Panc1 (cell line): ENCODE measurements around the gene SMPD4. TPM values are rescaled to one million over a fixed set of nuclear protein-coding genes. Genes with fewer than 3 reads are reported as not detected.
A peak's percentile ranks its signal among the peaks of the same experiment; 100 is the strongest.
"Not testable (repeated sequence)": the region's sequence is repeated elsewhere in the genome, so short reads cannot be mapped to it uniquely, and the experiment has no call there.

Source experiments
- ATAC-seq: fragments of 200-7000 bp; cut with Tn5 transposase; 2 replicates; pipeline ENCODE4 v1.9.1; 2020; ENCODE audit warnings: mild to moderate bottlenecking, moderate library complexity
- Bru-seq: library from RNA; stranded (reverse); fragments of 400-500 nt; gene quantifications from one replicate; lab custom pipeline; 2021; lab: Mats Ljungman, UMichigan
- BruChase-seq, 2 experiments: library from RNA; stranded (reverse); fragments of 400-500 nt; gene quantifications; one replicate each; lab custom pipeline; 2021; lab: Mats Ljungman, UMichigan
- BruUV-seq: library from RNA; stranded (reverse); fragments of 400-500 nt; replicated peaks from 2 replicates; lab custom pipeline; 2021; lab: Mats Ljungman, UMichigan
- CTCF ChIA-PET: fragments of 300-600 bp; sonication (Branson Sonifier 250); formaldehyde crosslinking; loops from one replicate; lab custom pipeline; 2022; ENCODE audit warnings: antibody characterized with exemption; lab: Charles Lee
- POLR2A ChIA-PET: fragments of 300-600 bp; sonication (Branson Sonifier 250); formaldehyde crosslinking; loops from one replicate; lab custom pipeline; 2022; ENCODE audit warnings: antibody characterized with exemption; lab: Charles Lee
- DNase-seq: peaks from one replicate; pipeline ENCODE4 v3.0.0-alpha.2; 2010; ENCODE audit warnings: low read depth, low spot score
- H3K27ac ChIP-seq: 2 replicates; pipeline ENCODE4 v1.5.1; 2011; ENCODE audit warnings: mild to moderate bottlenecking, low read length, inconsistent platforms
- H3K27me3 ChIP-seq: fragments of 200-500 bp; sonication (Bioruptor generic); 2 replicates; pipeline ENCODE4 v1.6.0; 2014; ENCODE audit warnings: low read length, inconsistent platforms; ENCODE audit not compliant: control insufficient read depth, insufficient read depth
- H3K36me3 ChIP-seq: fragments of 200-500 bp; sonication (Bioruptor generic); 2 replicates; pipeline ENCODE4 v1.5.1; 2014; ENCODE audit warnings: inconsistent platforms, mild to moderate bottlenecking, low read length, moderate library complexity; ENCODE audit not compliant: control insufficient read depth, insufficient read depth
- H3K4me1 ChIP-seq: 2 replicates; pipeline ENCODE4 v1.5.1; 2011; ENCODE audit warnings: inconsistent platforms, mild to moderate bottlenecking, low read length, moderate library complexity; ENCODE audit not compliant: control insufficient read depth, insufficient read depth
- H3K4me3 ChIP-seq, 2 experiments: 2 replicates each; pipeline ENCODE4 v1.5.1; 2011 to 2012; ENCODE audit warnings: low read depth in 2 of 2, low read length in 2 of 2, mild to moderate bottlenecking in 2 of 2, inconsistent platforms in 1 of 2, moderate library complexity in 1 of 2
- H3K9me3 ChIP-seq: fragments of 200-500 bp; sonication (Bioruptor generic); 2 replicates; pipeline ENCODE4 v1.5.1; 2014; ENCODE audit warnings: low read depth, mild to moderate bottlenecking, inconsistent platforms, low read length, moderate library complexity; ENCODE audit not compliant: control insufficient read depth, insufficient read depth
- CTCF ChIP-seq: fragments of 450-650 bp; IDR thresholded peaks from 2 replicates; pipeline ENCODE4 v1.5.1; 2017; ENCODE audit warnings: mild to moderate bottlenecking
- POLR2AphosphoS5 ChIP-seq: IDR thresholded peaks from 2 replicates; pipeline ENCODE4 v1.6.1; 2012; ENCODE audit warnings: mild to moderate bottlenecking, low read depth, low read length, moderate library complexity
- SIN3A ChIP-seq: IDR thresholded peaks from 2 replicates; pipeline ENCODE4 v1.6.1; 2012; ENCODE audit warnings: low read depth, mild to moderate bottlenecking, low read length, moderate library complexity, borderline replicate concordance; ENCODE audit not compliant: insufficient read depth
- TCF7L2 ChIP-seq: IDR thresholded peaks from 2 replicates; pipeline ENCODE4 v1.6.1; 2011; ENCODE audit warnings: mild to moderate bottlenecking, low read depth, low read length, inconsistent platforms
- in situ Hi-C: cut with HindIII; loops from 2 replicates; pipeline ENCODE4 v1.10.0; 2016; ENCODE audit warnings: low sequenced_read_pairs, low pct_unique_long_range_greater_than_20kb
- intact Hi-C: fragments of 100-400 bp; cut with micrococcal nuclease; formaldehyde crosslinking; loops from one replicate; pipeline ENCODE4 v1.10.0; 2022; ENCODE audit not compliant: unreplicated experiment
- long read RNA-seq: library from polyadenylated mRNA; unstranded; transcript quantifications from one replicate; pipeline ENCODE4 v2.0.0, GENCODE V29; 2021; ENCODE audit not compliant: unreplicated experiment
- polyA plus RNA-seq: library from polyadenylated mRNA; unstranded; fragments of >200 nt; gene quantifications from one replicate; pipeline ENCODE4 v1.2.1, GENCODE V29; 2012; ENCODE audit warnings: missing spikeins; ENCODE audit not compliant: insufficient read length
- total RNA-seq: library from RNA; stranded (reverse); gene quantifications from one replicate; pipeline ENCODE4 v1.2.1, GENCODE V29; 2021; ENCODE audit not compliant: unreplicated experiment
- TF ChIP-seq, protein P1 (sequence below), 2 experiments: IDR thresholded peaks; 2 replicates each; pipeline ENCODE4 v1.6.1; 2011 to 2012; ENCODE audit warnings: low read depth in 2 of 2, control low read depth in 1 of 2, low read length in 1 of 2, mild to moderate bottlenecking in 1 of 2, moderate library complexity in 1 of 2; ENCODE audit not compliant: insufficient read depth in 1 of 2

Gene SMPD4, protein sequence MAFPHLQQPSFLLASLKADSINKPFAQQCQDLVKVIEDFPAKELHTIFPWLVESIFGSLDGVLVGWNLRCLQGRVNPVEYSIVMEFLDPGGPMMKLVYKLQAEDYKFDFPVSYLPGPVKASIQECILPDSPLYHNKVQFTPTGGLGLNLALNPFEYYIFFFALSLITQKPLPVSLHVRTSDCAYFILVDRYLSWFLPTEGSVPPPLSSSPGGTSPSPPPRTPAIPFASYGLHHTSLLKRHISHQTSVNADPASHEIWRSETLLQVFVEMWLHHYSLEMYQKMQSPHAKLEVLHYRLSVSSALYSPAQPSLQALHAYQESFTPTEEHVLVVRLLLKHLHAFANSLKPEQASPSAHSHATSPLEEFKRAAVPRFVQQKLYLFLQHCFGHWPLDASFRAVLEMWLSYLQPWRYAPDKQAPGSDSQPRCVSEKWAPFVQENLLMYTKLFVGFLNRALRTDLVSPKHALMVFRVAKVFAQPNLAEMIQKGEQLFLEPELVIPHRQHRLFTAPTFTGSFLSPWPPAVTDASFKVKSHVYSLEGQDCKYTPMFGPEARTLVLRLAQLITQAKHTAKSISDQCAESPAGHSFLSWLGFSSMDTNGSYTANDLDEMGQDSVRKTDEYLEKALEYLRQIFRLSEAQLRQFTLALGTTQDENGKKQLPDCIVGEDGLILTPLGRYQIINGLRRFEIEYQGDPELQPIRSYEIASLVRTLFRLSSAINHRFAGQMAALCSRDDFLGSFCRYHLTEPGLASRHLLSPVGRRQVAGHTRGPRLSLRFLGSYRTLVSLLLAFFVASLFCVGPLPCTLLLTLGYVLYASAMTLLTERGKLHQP
- 89.0 TPM for total RNA-seq
- polyA plus RNA-seq: 66.3 TPM
- Bru-seq, nascent RNA: percentile 75 among the genes with signal in this experiment
- BruChase-seq, experiment 1, labeled RNA remaining after a 2-hour chase: percentile 80 among the genes with signal in this experiment
- percentile 86 among the genes with signal in this experiment for BruChase-seq, experiment 2, labeled RNA remaining after a 6-hour chase
- long read RNA-seq, full-length matches to known transcripts: 15 of 118 reads
- long read RNA-seq, partial matches to known transcripts: 67 of 118 reads
- long read RNA-seq, other reads (novel, unspliced or antisense): 36 of 118 reads

DNA sequence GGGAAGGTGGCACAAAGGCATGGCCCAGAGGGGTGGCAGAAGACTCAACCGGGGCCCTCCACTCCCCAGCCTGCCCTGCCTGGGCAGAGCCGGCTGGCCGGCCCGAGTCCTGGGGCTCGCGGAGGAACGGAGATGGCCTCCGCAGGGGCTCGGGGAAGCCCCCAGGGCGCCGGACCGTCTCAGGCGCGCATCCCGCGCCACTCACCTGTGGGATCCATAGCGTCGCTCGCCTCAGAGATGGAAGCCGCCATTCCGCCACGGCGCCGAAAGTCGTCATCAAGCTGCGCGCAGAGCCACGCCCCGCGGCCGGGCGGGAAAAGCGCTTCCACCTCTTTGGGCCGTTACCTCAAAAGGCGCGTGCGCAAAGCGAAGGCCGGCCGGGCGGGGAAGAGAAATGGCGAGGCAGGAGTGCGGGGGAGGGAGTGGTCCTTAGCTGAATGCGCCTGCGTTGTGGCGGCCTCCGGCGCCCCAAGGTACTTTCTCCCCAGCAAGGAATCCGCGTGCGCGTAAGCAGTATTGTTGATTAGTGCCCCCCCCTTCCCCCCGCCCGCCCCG lies at the start of gene SMPD4:
SMPD4 (minus strand) TSS at position 278 of the 555 bp plus-strand sequence. CDS start 5,010 bp downstream, outside the sequence.
- Histone ChIP-seq H3K4me3 (peak within 1 kb of the TSS; percentile 81 to 100), H3K4me1 (peaks cover 4% of the 10 kb centered on the region; the same call in 1 of the 2 replicates), H3K27ac (peak within 1 kb of the TSS; percentile 93), H3K9me3 (no peaks in the 10 kb centered on the region), H3K27me3 (no peaks in the 10 kb centered on the region), H3K36me3 (peaks cover 2% of the 10 kb centered on the region; the same call in 1 of the 2 replicates)
- BruUV-seq: no TSS peak
- intact Hi-C loops: loop anchor here (5.0 kb wide), 1 partner anchor 151 kb away; no protein-coding TSS in a partner anchor
- ChIA-PET CTCF (interaction anchor here (0.6 to 0.7 kb wide), 6 partner anchors 11 to 212 kb away, joined by 3 to 7 read pairs (median 4); no protein-coding TSS in a partner anchor), POLR2A (no interaction called here)
- peak; percentile 84 for ATAC-seq
- TF ChIP-seq SIN3A (no peak), POLR2AphosphoS5 (no peak; the same call in none of the 2 replicates), CTCF (no peak), TCF7L2 (no peak; the same call in 1 of the 2 replicates)
- TF ChIP-seq, protein P1, sequence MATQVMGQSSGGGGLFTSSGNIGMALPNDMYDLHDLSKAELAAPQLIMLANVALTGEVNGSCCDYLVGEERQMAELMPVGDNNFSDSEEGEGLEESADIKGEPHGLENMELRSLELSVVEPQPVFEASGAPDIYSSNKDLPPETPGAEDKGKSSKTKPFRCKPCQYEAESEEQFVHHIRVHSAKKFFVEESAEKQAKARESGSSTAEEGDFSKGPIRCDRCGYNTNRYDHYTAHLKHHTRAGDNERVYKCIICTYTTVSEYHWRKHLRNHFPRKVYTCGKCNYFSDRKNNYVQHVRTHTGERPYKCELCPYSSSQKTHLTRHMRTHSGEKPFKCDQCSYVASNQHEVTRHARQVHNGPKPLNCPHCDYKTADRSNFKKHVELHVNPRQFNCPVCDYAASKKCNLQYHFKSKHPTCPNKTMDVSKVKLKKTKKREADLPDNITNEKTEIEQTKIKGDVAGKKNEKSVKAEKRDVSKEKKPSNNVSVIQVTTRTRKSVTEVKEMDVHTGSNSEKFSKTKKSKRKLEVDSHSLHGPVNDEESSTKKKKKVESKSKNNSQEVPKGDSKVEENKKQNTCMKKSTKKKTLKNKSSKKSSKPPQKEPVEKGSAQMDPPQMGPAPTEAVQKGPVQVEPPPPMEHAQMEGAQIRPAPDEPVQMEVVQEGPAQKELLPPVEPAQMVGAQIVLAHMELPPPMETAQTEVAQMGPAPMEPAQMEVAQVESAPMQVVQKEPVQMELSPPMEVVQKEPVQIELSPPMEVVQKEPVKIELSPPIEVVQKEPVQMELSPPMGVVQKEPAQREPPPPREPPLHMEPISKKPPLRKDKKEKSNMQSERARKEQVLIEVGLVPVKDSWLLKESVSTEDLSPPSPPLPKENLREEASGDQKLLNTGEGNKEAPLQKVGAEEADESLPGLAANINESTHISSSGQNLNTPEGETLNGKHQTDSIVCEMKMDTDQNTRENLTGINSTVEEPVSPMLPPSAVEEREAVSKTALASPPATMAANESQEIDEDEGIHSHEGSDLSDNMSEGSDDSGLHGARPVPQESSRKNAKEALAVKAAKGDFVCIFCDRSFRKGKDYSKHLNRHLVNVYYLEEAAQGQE (IDR thresholded peaks at IDR 0.05; ENCODE audit: insufficient read depth in 1 of 2, low read depth in 2 of 2, low read length in 1 of 2): no peak
- peak; percentile 70 for DNase-seq
- in situ Hi-C loops: no loop called here

DNA sequence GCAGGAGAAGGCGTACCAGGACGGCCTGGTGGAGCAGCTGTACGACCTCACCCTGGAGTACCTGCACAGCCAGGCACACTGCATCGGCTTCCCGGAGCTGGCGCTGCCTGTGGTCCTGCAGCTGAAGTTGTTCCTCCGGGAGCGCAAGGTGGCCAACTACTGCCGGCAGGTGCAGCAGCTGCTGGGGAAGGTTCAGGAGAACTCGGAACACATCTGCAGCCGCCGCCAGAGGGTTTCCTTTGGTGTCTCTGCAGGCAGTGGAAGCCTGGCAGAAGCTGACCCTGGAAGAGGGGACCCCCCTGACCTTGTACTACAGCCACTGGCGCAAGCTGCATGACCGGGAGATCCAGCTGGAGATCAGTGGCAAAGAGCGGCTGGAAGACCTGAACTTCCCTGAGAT lies 49.5 kb upstream of the SMPD4 start:
- intact Hi-C loops, in situ Hi-C loops, BruUV-seq, H3K4me1 ChIP-seq, H3K27ac ChIP-seq, H3K9me3 ChIP-seq, POLR2A ChIA-PET, DNase-seq, H3K4me3 ChIP-seq, H3K27me3 ChIP-seq, H3K36me3 ChIP-seq, CTCF ChIA-PET, ATAC-seq: not testable (repeated sequence)

- DNase-seq, H3K4me3 ChIP-seq, ATAC-seq, H3K27ac ChIP-seq, in situ Hi-C loops, H3K36me3 ChIP-seq, BruUV-seq, POLR2A ChIA-PET, intact Hi-C loops, H3K27me3 ChIP-seq, CTCF ChIA-PET, H3K9me3 ChIP-seq, H3K4me1 ChIP-seq: not testable (repeated sequence)
These were observed 49.0 kb upstream of the SMPD4 start for GRCh38 chr2:130230376-130230775.

DNA sequence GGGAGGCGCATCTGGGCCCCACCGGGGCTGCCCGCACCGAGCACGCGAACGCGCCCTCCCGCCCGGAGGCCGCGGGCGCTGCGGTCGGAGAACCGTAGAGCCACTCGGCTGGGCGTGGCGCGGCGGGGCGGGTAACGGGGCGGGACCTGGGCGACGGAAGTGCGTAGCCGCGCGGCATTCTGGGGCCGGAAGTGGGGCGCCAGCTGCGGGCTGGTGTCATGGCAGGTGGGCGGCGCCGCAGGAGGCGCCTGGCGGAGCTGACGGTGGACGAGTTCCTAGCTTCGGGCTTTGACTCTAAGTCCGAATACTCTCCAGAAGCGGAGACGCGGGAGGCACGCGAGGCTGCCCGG lies 47.7 kb upstream of the SMPD4 start:
- intact Hi-C loops, H3K36me3 ChIP-seq, H3K27me3 ChIP-seq, CTCF ChIA-PET, H3K9me3 ChIP-seq, DNase-seq, ATAC-seq, H3K4me3 ChIP-seq, H3K27ac ChIP-seq, POLR2A ChIA-PET, BruUV-seq, H3K4me1 ChIP-seq, in situ Hi-C loops: not testable (repeated sequence)
